GM21360 (cell line): ENCODE data around the gene THADA.
"Not testable (repeated sequence)": the region's sequence is repeated elsewhere in the genome, so short reads cannot be mapped to it uniquely, and the experiment has no call there.

Source experiments
- ATAC-seq: cut with Tn5 transposase; IDR thresholded peaks from one replicate; pipeline ENCODE4 v1.9.1; 2021; ENCODE audit warnings: mild to moderate bottlenecking, moderate library complexity; ENCODE audit not compliant: unreplicated experiment

The THADA gene

GRCh38 chr2:43600596-43600995 lies 4.8 kb upstream of the THADA start:
- not testable (repeated sequence) for ATAC-seq

GRCh38 chr2:43594875-43595274 lies 963 bp downstream of the THADA start:
- ATAC-seq = no peak

- ATAC-seq = no peak
Measured at GRCh38 chr2:43593254-43593653, 2.6 kb downstream of the THADA start.

GRCh38 chr2:43592443-43592842 lies 3.4 kb downstream of the THADA start:
- no peak for ATAC-seq

GRCh38 chr2:43585708-43586107 lies 10.1 kb downstream of the THADA start:
- ATAC-seq = no peak

- no peak for ATAC-seq
Measured at GRCh38 chr2:43579275-43579981, 16.4 kb downstream of the THADA start.

GRCh38 chr2:43576981-43577892 lies 18.6 kb downstream of the THADA start:
- ATAC-seq = no peak

- no peak for ATAC-seq
Measured at GRCh38 chr2:43572244-43572643, 23.6 kb downstream of the THADA start.

- peak; percentile 54 for ATAC-seq
Measured at GRCh38 chr2:43569921-43570320, 25.9 kb downstream of the THADA start.

GRCh38 chr2:43568228-43568627 lies 27.6 kb downstream of the THADA start:
- no peak for ATAC-seq

- ATAC-seq = peak; percentile 37
Measured at GRCh38 chr2:43566461-43566729, 29.4 kb downstream of the THADA start.

GRCh38 chr2:43563679-43564078 lies 32.2 kb downstream of the THADA start:
- no peak for ATAC-seq

GRCh38 chr2:43560231-43560547 lies 35.6 kb downstream of the THADA start:
- ATAC-seq = no peak

- ATAC-seq = no peak
Measured at GRCh38 chr2:43559391-43560230, 36.2 kb downstream of the THADA start.

- ATAC-seq = no peak
Measured at GRCh38 chr2:43557196-43557595, 38.6 kb downstream of the THADA start.

- no peak for ATAC-seq
Measured at GRCh38 chr2:43556256-43556655, 39.6 kb downstream of the THADA start.

GRCh38 chr2:43553341-43553855 lies 42.4 kb downstream of the THADA start:
- no peak for ATAC-seq

GRCh38 chr2:43551990-43552389 lies 43.8 kb downstream of the THADA start:
- no peak for ATAC-seq

- ATAC-seq = not testable (repeated sequence)
Measured at GRCh38 chr2:43548381-43548780, 47.5 kb downstream of the THADA start.

- no peak for ATAC-seq
Measured at GRCh38 chr2:43542285-43542933, 53.4 kb downstream of the THADA start.

- no peak for ATAC-seq
Measured at GRCh38 chr2:43541165-43541564, 54.7 kb downstream of the THADA start.
